H1 (cell line): ENCODE measurements around the gene PPFIA4. TPM values are rescaled to one million over a fixed set of nuclear protein-coding genes. Genes with fewer than 3 reads are reported as not detected.

Experiments
- CTCF ChIA-PET: fragments of 300-600 bp; sonication (Branson Sonifier 250); formaldehyde crosslinking; loops from one replicate; lab custom pipeline; 2021; ENCODE audit not compliant: partially characterized antibody; lab: Charles Lee
- POLR2A ChIA-PET: fragments of 300-600 bp; sonication (Branson Sonifier 250); formaldehyde crosslinking; loops from one replicate; lab custom pipeline; 2021; ENCODE audit warnings: inconsistent platforms; ENCODE audit not compliant: partially characterized antibody; lab: Charles Lee
- DNase-seq, 2 experiments: peaks; one replicate each; pipeline versions ENCODE4 v3.0.0 to v3.0.0-alpha.2; 2010 to 2022; ENCODE audit warnings: low spot score in 2 of 2, low read depth in 1 of 2, mixed read lengths in 1 of 2
- FAIRE-seq: peaks from 2 replicates; lab custom pipeline; 2011; peaks lifted over from hg19 to GRCh38; lab: Jason Lieb, UNC
- H2AFZ ChIP-seq: 2 replicates; pipeline ENCODE4 v1.8.1; 2012; ENCODE audit warnings: low read length, inconsistent platforms
- H2AK5ac ChIP-seq: 2 replicates; pipeline ENCODE4 v1.6.1; 2013; ENCODE audit warnings: low read depth, low read length
- H2BK120ac ChIP-seq: replicated peaks from 2 replicates; pipeline ENCODE3; 2013; ENCODE audit warnings: low read depth, low read length, inconsistent platforms
- H2BK12ac ChIP-seq: 2 replicates; pipeline ENCODE4 v1.6.1; 2013; ENCODE audit warnings: low read depth, low read length
- H2BK15ac ChIP-seq: 2 replicates; pipeline ENCODE4 v1.6.1; 2013; ENCODE audit warnings: low read length
- H2BK20ac ChIP-seq: 2 replicates; pipeline ENCODE4 v1.6.1; 2013; ENCODE audit warnings: low read length
- H2BK5ac ChIP-seq: 2 replicates; pipeline ENCODE4 v1.6.1; 2013; ENCODE audit warnings: low read depth, low read length
- H3K14ac ChIP-seq: 2 replicates; pipeline ENCODE4 v1.6.1; 2013; ENCODE audit warnings: inconsistent platforms; ENCODE audit not compliant: insufficient read length
- H3K18ac ChIP-seq: 2 replicates; pipeline ENCODE4 v1.6.1; 2013; ENCODE audit warnings: low read length; ENCODE audit errors: extremely low read depth
- H3K23ac ChIP-seq: 2 replicates; pipeline ENCODE4 v1.6.1; 2013; ENCODE audit warnings: inconsistent platforms; ENCODE audit not compliant: insufficient read length
- H3K23me2 ChIP-seq: 2 replicates; pipeline ENCODE4 v1.6.1; 2013; ENCODE audit warnings: low read depth, low read length
- H3K27ac ChIP-seq: 2 replicates; pipeline ENCODE4 v1.6.1; 2011; ENCODE audit warnings: low read depth, low read length, inconsistent platforms
- H3K27me3 ChIP-seq, 4 experiments: replicated peaks in 1 of 4; 1 replicate in 1 of 4; 2 replicates in 3 of 4; pipeline versions ENCODE4 v1.6.1 to v1.8.1; 2011 to 2013; ENCODE audit warnings: low read length in 3 of 4, mild to moderate bottlenecking in 3 of 4, inconsistent platforms in 2 of 4, mixed read lengths in 2 of 4, moderate library complexity in 1 of 4; ENCODE audit not compliant: control insufficient read depth in 3 of 4, insufficient read depth in 3 of 4; ENCODE audit errors: extremely low read depth in 1 of 4
- H3K36me3 ChIP-seq, 4 experiments: 2 replicates each; pipeline versions ENCODE4 v1.6.1 to v1.8.1; 2011 to 2013; ENCODE audit warnings: mild to moderate bottlenecking in 4 of 4, low read length in 3 of 4, moderate library complexity in 2 of 4, control low read depth in 1 of 4, inconsistent platforms in 1 of 4; ENCODE audit not compliant: insufficient read depth in 4 of 4, control insufficient read depth in 2 of 4
- H3K4ac ChIP-seq: replicated peaks from 2 replicates; pipeline ENCODE3; 2013; ENCODE audit warnings: low read length, low read depth, mixed read lengths, inconsistent platforms; ENCODE audit not compliant: insufficient read length
- H3K4me1 ChIP-seq, 4 experiments: replicated peaks in 1 of 4; 1 replicate in 1 of 4; 2 replicates in 3 of 4; pipeline versions ENCODE4 v1.6.1 to v1.8.1; 2011 to 2013; ENCODE audit warnings: low read length in 3 of 4, inconsistent platforms in 2 of 4, mixed read lengths in 1 of 4; ENCODE audit not compliant: insufficient read depth in 4 of 4, control insufficient read depth in 3 of 4
- H3K4me2 ChIP-seq, 2 experiments: 2 replicates each; pipeline versions ENCODE4 v1.6.1 to v1.8.1; 2011 to 2013; ENCODE audit warnings: low read depth in 2 of 2, low read length in 2 of 2, control low read depth in 1 of 2, inconsistent platforms in 1 of 2, mild to moderate bottlenecking in 1 of 2; ENCODE audit not compliant: insufficient read depth in 1 of 2
- H3K4me3 ChIP-seq, 4 experiments: fragments of 200-600, 300-600 bp in 1 of 4; sonication (generic), shearing (Covaris generic), sonication (Bioruptor Twin) in 1 of 4; 2 replicates each; pipeline versions ENCODE4 v1.5.1 to v1.8.1; 2011 to 2016; ENCODE audit warnings: low read length in 4 of 4, low read depth in 3 of 4, control low read depth in 2 of 4, inconsistent platforms in 2 of 4, mild to moderate bottlenecking in 2 of 4, mixed read lengths in 1 of 4, moderate library complexity in 1 of 4; ENCODE audit not compliant: insufficient read depth in 2 of 4; ENCODE audit errors: extremely low read depth in 1 of 4
- H3K56ac ChIP-seq: replicated peaks from 2 replicates; pipeline ENCODE3; 2013; ENCODE audit warnings: low read depth, mild to moderate bottlenecking, mixed read lengths, low read length, inconsistent platforms; ENCODE audit not compliant: insufficient read length
- H3K79me1 ChIP-seq: 2 replicates; pipeline ENCODE4 v1.6.1; 2013; ENCODE audit warnings: low read depth, low read length, control low read depth
- H3K79me2 ChIP-seq, 2 experiments: 2 replicates each; pipeline versions ENCODE4 v1.6.1 to v1.8.1; 2012 to 2013; ENCODE audit warnings: low read length in 2 of 2, mild to moderate bottlenecking in 2 of 2, inconsistent platforms in 1 of 2; ENCODE audit not compliant: insufficient read depth in 2 of 2, control insufficient read depth in 1 of 2
- H3K9ac ChIP-seq, 4 experiments: replicated peaks in 1 of 4; 1 replicate in 1 of 4; 2 replicates in 3 of 4; pipeline versions ENCODE4 v1.6.1 to v1.8.1; 2011 to 2013; ENCODE audit warnings: low read depth in 3 of 4, low read length in 3 of 4, control low read depth in 2 of 4, mild to moderate bottlenecking in 2 of 4, moderate library complexity in 2 of 4, inconsistent platforms in 1 of 4; ENCODE audit errors: extremely low read depth in 1 of 4
- H3K9me3 ChIP-seq, 2 experiments: 2 replicates each; pipeline versions ENCODE4 v1.6.1 to v1.8.1; 2012 to 2013; ENCODE audit warnings: mild to moderate bottlenecking in 2 of 2, moderate library complexity in 2 of 2, control low read depth in 1 of 2, inconsistent platforms in 1 of 2, low read depth in 1 of 2, low read length in 1 of 2, mixed read lengths in 1 of 2; ENCODE audit not compliant: insufficient read depth in 2 of 2
- H4K20me1 ChIP-seq, 2 experiments: replicated peaks in 1 of 2; 2 replicates each; pipeline versions ENCODE3 to v1.8.1; 2011 to 2013; ENCODE audit warnings: inconsistent platforms in 2 of 2, low read length in 2 of 2, mild to moderate bottlenecking in 1 of 2; ENCODE audit not compliant: insufficient read depth in 2 of 2, control insufficient read depth in 1 of 2
- H4K5ac ChIP-seq: 2 replicates; pipeline ENCODE4 v1.6.1; 2013; ENCODE audit warnings: low read length, low read depth, mixed read lengths, inconsistent platforms; ENCODE audit not compliant: insufficient read length
- H4K8ac ChIP-seq: 2 replicates; pipeline ENCODE4 v1.8.0; 2013; ENCODE audit warnings: mild to moderate bottlenecking, moderate library complexity, low read length, inconsistent platforms; ENCODE audit not compliant: insufficient read depth; ENCODE audit errors: extremely low read depth
- H4K91ac ChIP-seq: replicated peaks from 2 replicates; pipeline ENCODE3; 2013; ENCODE audit warnings: low read length, mixed read lengths, inconsistent platforms; ENCODE audit not compliant: insufficient read length
- CBX5 ChIP-seq: fragments of 300-800, 300-1000 bp; sonication (generic); IDR thresholded peaks from 2 replicates; pipeline ENCODE4 v1.7.1; 2016; ENCODE audit warnings: antibody characterized with exemption, low read length, low read depth
- EGR1 ChIP-seq: IDR thresholded peaks from 2 replicates; pipeline ENCODE4 v1.6.1; 2011; ENCODE audit warnings: low read depth, low read length, borderline replicate concordance
- NANOG ChIP-seq: IDR thresholded peaks from 2 replicates; pipeline ENCODE4 v1.6.1; 2011; ENCODE audit warnings: low read length, low read depth, mild to moderate bottlenecking, inconsistent platforms; ENCODE audit not compliant: insufficient read depth, poor library complexity, severe bottlenecking
- SP4 ChIP-seq: IDR thresholded peaks from 2 replicates; pipeline ENCODE4 v1.6.1; 2012; ENCODE audit warnings: low read length, inconsistent platforms
- SRF ChIP-seq: IDR thresholded peaks from 2 replicates; pipeline ENCODE4 v1.6.1; 2011; ENCODE audit warnings: mild to moderate bottlenecking, low read depth, low read length, moderate library complexity
- TBP ChIP-seq: IDR thresholded peaks from 2 replicates; pipeline ENCODE4 v1.6.1; 2011; ENCODE audit warnings: low read depth, low read length, improper control_type of control experiment
- WGBS, 2 experiments: shearing (Covaris generic) in 1 of 2; methylation state at CpG; one replicate each; pipeline versions ENCODE4 v1.1.6 to v1.1.7; 2013 to 2015; ENCODE audit warnings: low lambda C conversion rate in 2 of 2, mixed read lengths in 2 of 2, inconsistent platforms in 1 of 2, low coverage in 1 of 2, missing lambda C conversion rate in 1 of 2; ENCODE audit not compliant: insufficient replicate concordance in 2 of 2, insufficient coverage in 1 of 2, insufficient read length in 1 of 2; ENCODE audit errors: extremely low coverage in 1 of 2, missing lambda C conversion rate in 1 of 2; 5-methylcytosine and 5-hydroxymethylcytosine counted together
- polyA plus RNA-seq, 7 experiments: library from polyadenylated mRNA; depleted of rRNA in 3 of 7; stranded (reverse) in 5 of 7; unstranded in 2 of 7; fragments of >200 nt in 5 of 7; fragments of 200-250 nt in 2 of 7; gene quantifications; 1 replicate in 5 of 7; 2 replicates in 1 of 7; 4 replicates in 1 of 7; pipeline versions ENCODE4 v1.2.1 to v1.2.3, GENCODE V29; 2011 to 2013; ENCODE audit warnings: missing spikeins in 2 of 7, mixed read lengths in 2 of 7
- total RNA-seq: library from RNA; stranded (reverse); fragmentation: NEBNext Ultra II Directional; extraction: Animal tissue kit (Norgen Biotek cat#: 25700); gene quantifications from 2 replicates; pipeline ENCODE4 v1.2.1, GENCODE V29; 2021
- TF ChIP-seq, protein P1 (sequence below): IDR thresholded peaks from 2 replicates; pipeline ENCODE4 v1.6.1; 2011; ENCODE audit warnings: low read length, improper control_type of control experiment

PPFIA4 gene
- total and polyA plus RNA-seq, 2 of the 8 experiments (the other 6 are each of a cell fraction or from before 2014, with no cell fraction given) = 9.0 to 9.9 TPM

DNA sequence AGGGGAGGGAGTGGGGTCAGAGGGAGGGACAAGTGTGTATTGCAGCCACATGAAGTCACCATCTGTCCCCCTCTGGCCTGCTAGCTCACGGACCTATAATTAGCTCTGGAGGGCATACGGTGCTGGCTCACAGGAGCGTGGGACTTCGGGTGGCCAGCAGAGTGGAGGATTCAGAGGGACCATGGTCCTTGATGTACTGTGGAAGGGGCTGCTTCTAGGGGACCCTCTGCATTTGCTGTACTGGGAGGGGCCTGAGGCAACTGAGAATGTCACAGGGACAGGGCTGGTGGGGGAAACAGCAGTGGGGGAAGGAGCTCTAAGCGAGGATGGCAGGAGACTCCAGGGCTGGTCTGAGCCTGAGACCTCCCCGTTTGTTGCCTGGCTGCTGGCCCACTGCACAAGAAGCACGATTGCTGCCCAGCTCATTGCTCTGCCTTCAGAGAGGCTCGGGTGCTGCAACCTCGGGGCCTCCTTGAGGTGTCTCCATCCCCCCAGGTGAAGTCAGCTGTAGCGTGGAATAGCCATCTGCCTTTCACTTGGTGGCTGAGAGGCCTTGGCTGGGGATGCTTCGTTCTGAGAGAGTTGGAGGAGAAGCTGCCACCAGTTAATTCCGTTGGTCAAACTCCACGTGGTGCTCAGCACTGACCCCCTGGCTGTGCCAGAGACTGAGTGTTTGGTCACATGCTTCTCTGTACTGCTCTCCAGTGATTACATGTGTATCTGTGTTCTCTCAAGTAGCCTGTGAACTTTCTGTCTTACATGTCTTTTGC is 2.7 kb downstream of the PPFIA4 start:
- peaks cover 7 to 26% (median 18%) of the 10 kb centered on the region in 4 experiments for H3K27me3 ChIP-seq
- H3K36me3 ChIP-seq = peaks cover 4 to 13% (median 8%) of the 10 kb centered on the region in 4 experiments; a peak in 7 of 8 replicates
- H4K91ac ChIP-seq = no peak overlapping the region
- H3K4me2 ChIP-seq = no peak overlapping the region; a peak in 1 of 4 replicates
- peaks cover 4 to 13% (median 6%) of the 10 kb centered on the region in 4 experiments for H3K4me1 ChIP-seq
- H3K4ac ChIP-seq = no peak overlapping the region
- peak overlapping the region; percentile 78; the same call in 1 of the 2 replicates for H2AK5ac ChIP-seq
- ChIA-PET POLR2A (interaction anchor here (4.9 to 7.1 kb wide), 2 partner anchors 10 to 21 kb away, joined by 22 to 72 read pairs; partner anchors contain the start of gene TMEM183A), CTCF (interaction anchor here (0.7 to 49.7 kb wide), 12 partner anchors 27 to 317 kb away, joined by 3 to 1089 read pairs (median 4); partner anchors contain the start of gene ADORA1)
- no peak overlapping the region for H3K18ac ChIP-seq
- H2BK12ac ChIP-seq = no peak overlapping the region
- H3K79me2 ChIP-seq = no peaks in the 10 kb centered on the region
- no peak overlapping the region for H2BK20ac ChIP-seq
- H3K27ac ChIP-seq = no peak overlapping the region
- TF ChIP-seq TBP (no peak), SRF (no peak), SP4 (no peak), NANOG (no peak), EGR1 (no peak), CBX5 (no peak)
- TF ChIP-seq, protein P1, sequence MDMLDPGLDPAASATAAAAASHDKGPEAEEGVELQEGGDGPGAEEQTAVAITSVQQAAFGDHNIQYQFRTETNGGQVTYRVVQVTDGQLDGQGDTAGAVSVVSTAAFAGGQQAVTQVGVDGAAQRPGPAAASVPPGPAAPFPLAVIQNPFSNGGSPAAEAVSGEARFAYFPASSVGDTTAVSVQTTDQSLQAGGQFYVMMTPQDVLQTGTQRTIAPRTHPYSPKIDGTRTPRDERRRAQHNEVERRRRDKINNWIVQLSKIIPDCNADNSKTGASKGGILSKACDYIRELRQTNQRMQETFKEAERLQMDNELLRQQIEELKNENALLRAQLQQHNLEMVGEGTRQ = no peak
- no peak overlapping the region for H2BK120ac ChIP-seq
- peaks cover 3% of the 10 kb centered on the region; the same call in 1 of the 2 replicates for H3K79me1 ChIP-seq
- H4K8ac ChIP-seq = no peak overlapping the region
- H4K5ac ChIP-seq = no peak overlapping the region
- H2BK5ac ChIP-seq = no peak overlapping the region
- WGBS, 2 experiments = 84% methylated on average over 13 of the region's 13 CpGs; no CpG with 5 or more reads in 1 of the 2 experiments
- H3K9me3 ChIP-seq = no peaks in the 10 kb centered on the region
- 0 out of 2 replicates have a peak overlapping the region, but pooled peaks have one; percentile 33 for H2BK15ac ChIP-seq
- DNase-seq = no peak
- no peak overlapping the region for H2AFZ ChIP-seq
- FAIRE-seq = no peak
- H3K23ac ChIP-seq = no peak overlapping the region
- H4K20me1 ChIP-seq = peaks cover 2 to 6% of the 10 kb centered on the region in 2 experiments
- no peak overlapping the region for H3K14ac ChIP-seq
- no peak overlapping the region for H3K56ac ChIP-seq
- H3K23me2 ChIP-seq = peaks cover 12% of the 10 kb centered on the region
- peak overlapping the region in 1 of 4 experiments; percentile 4; a peak in 1 of 7 replicates for H3K9ac ChIP-seq
- no peak overlapping the region for H3K4me3 ChIP-seq
